HCT116 (cell line): ENCODE results near the gene CYP27A1.

Experiments
- CBX3 ChIP-seq: IDR thresholded peaks from 2 replicates; pipeline ENCODE4 v1.6.1; 2012; ENCODE audit warnings: low read depth
- CEBPB ChIP-seq: IDR thresholded peaks from 2 replicates; pipeline ENCODE4 v1.6.1; 2012; ENCODE audit warnings: low read depth
- CTCF ChIP-seq, 3 experiments: fragments of 200-600 bp in 1 of 3; sonication (generic) in 1 of 3; IDR thresholded peaks in 2 of 3; conservative IDR thresholded peaks in 1 of 3; 2 replicates each; pipeline ENCODE4 v1.5.1; 2012 to 2017; ENCODE audit warnings: low read depth in 2 of 3, low read length in 2 of 3, antibody characterized with exemption in 1 of 3, borderline replicate concordance in 1 of 3, control low read depth in 1 of 3, mild to moderate bottlenecking in 1 of 3, mixed read lengths in 1 of 3, mixed run types in 1 of 3, moderate library complexity in 1 of 3; ENCODE audit not compliant: insufficient read depth in 1 of 3
- EZH2 ChIP-seq: fragments of 200-600 bp; sonication (generic); IDR thresholded peaks from 2 replicates; pipeline ENCODE4 v1.6.1; 2017; ENCODE audit warnings: antibody characterized with exemption, mixed run types
- EZH2phosphoT487 ChIP-seq: fragments of 200-600 bp; IDR thresholded peaks from 2 replicates; pipeline ENCODE4 v1.6.1; 2018; ENCODE audit warnings: antibody characterized with exemption, borderline replicate concordance
- FOSL1 ChIP-seq: IDR thresholded peaks from 2 replicates; pipeline ENCODE4 v1.6.1; 2012; ENCODE audit warnings: low read depth
- JUND ChIP-seq: IDR thresholded peaks from 2 replicates; pipeline ENCODE4 v1.6.1; 2012
- POLR2A ChIP-seq: IDR thresholded peaks from 2 replicates; pipeline ENCODE4 v1.7.0; 2011; ENCODE audit warnings: borderline replicate concordance; ENCODE audit not compliant: insufficient read depth, insufficient read length; ENCODE audit errors: extremely low read depth
- POLR2AphosphoS5 ChIP-seq: IDR thresholded peaks from 2 replicates; pipeline ENCODE4 v1.6.1; 2011; ENCODE audit warnings: mild to moderate bottlenecking, low read depth, low read length, moderate library complexity
- RAD21 ChIP-seq: IDR thresholded peaks from 2 replicates; pipeline ENCODE4 v1.6.1; 2012; ENCODE audit warnings: low read depth, mild to moderate bottlenecking
- SP1 ChIP-seq: IDR thresholded peaks from 2 replicates; pipeline ENCODE4 v1.6.1; 2012; ENCODE audit warnings: low read depth
- TCF7L2 ChIP-seq: IDR thresholded peaks from 2 replicates; pipeline ENCODE4 v1.7.0; 2011; ENCODE audit warnings: borderline replicate concordance, inconsistent platforms; ENCODE audit not compliant: insufficient read depth, insufficient read length; ENCODE audit errors: extremely low read depth
- YY1 ChIP-seq: IDR thresholded peaks from 2 replicates; pipeline ENCODE4 v1.6.1; 2011; ENCODE audit warnings: low read length, low read depth, moderate library complexity, mild to moderate bottlenecking; ENCODE audit not compliant: insufficient replicate concordance; ENCODE audit errors: extremely low read depth
- TF ChIP-seq, protein P1 (sequence below): IDR thresholded peaks from 2 replicates; pipeline ENCODE4 v1.6.1; 2012

DNA sequence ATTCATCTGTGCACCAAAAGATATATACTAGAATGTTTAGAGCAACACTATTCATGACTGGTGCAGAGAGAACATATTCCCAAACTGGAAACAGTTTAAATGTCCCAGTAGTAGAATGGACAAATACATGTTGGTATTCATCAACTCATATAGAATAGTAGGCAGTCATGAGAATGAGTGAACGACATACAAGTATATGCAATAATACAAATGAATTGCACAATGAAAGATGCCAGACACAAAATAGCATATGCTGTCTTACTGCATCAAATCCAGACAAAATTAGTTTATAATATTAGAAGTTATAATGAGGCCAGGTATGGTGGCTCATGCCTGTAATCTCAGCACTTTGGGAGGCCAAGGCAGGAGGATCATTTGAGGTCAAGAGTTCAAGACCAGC is 57.9 kb downstream of the CYP27A1 start:
- no peak for TF ChIP-seq POLR2AphosphoS5
- no peak for TF ChIP-seq YY1
- no peak for TF ChIP-seq CTCF (IDR thresholded peaks at IDR 0.05 in 2 of 3, conservative IDR thresholded peaks at IDR 0.05 in 1 of 3; ENCODE audit: borderline replicate concordance in 1 of 3, insufficient read depth in 1 of 3, low read depth in 2 of 3, low read length in 2 of 3)
- TF ChIP-seq TCF7L2: no peak
- TF ChIP-seq EZH2: no peak
- no peak for TF ChIP-seq POLR2A
- no peak for TF ChIP-seq FOSL1
- no peak for TF ChIP-seq RAD21
- TF ChIP-seq, protein P1, sequence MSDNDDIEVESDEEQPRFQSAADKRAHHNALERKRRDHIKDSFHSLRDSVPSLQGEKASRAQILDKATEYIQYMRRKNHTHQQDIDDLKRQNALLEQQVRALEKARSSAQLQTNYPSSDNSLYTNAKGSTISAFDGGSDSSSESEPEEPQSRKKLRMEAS: no peak
- TF ChIP-seq JUND: no peak
- no peak for TF ChIP-seq EZH2phosphoT487
- TF ChIP-seq SP1: no peak
- no peak for TF ChIP-seq CBX3
- no peak for TF ChIP-seq CEBPB
